GM13977 (cell line): ENCODE data around the gene ZDHHC3.

Source experiments
- DNase-seq: peaks from one replicate; pipeline ENCODE4 v3.0.0; 2012; ENCODE audit warnings: low spot score
- in situ Hi-C: fragments of 300-500 bp; cut with MboI; formaldehyde crosslinking; loops from one replicate; pipeline ENCODE4 v1.12.0; 2022; ENCODE audit warnings: low sequenced_read_pairs, low pct_unique_long_range_greater_than_20kb, mixed read lengths, inconsistent platforms; ENCODE audit not compliant: unreplicated experiment
- TF ChIP-seq, protein P1 (sequence below): IDR thresholded peaks from 2 replicates; pipeline ENCODE4 v1.5.1; 2012; ENCODE audit warnings: mild to moderate bottlenecking, control low read depth; ENCODE audit not compliant: insufficient read depth; ENCODE audit errors: extremely low read depth, missing control alignments

ZDHHC3 gene

DNA sequence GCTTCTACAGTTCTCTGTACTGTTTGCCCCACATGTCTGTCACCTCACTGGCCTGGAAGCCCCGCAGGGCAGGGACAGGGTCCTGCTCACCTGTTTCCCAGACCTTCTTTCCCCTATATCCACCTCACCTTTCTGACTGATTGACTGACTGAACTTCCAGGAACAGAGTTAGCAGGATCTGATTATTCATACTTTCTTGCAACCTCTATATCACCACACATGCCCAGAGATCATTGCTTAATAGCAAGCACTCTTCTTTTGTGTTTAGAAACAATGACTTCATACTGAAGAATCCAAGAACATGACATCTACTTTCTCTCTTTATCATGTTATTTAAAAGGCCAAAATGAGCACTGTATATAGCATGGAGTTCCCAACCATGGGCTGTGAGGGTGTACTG lies 32.1 kb upstream of the ZDHHC3 start:
- no peak for DNase-seq
- TF ChIP-seq, protein P1, sequence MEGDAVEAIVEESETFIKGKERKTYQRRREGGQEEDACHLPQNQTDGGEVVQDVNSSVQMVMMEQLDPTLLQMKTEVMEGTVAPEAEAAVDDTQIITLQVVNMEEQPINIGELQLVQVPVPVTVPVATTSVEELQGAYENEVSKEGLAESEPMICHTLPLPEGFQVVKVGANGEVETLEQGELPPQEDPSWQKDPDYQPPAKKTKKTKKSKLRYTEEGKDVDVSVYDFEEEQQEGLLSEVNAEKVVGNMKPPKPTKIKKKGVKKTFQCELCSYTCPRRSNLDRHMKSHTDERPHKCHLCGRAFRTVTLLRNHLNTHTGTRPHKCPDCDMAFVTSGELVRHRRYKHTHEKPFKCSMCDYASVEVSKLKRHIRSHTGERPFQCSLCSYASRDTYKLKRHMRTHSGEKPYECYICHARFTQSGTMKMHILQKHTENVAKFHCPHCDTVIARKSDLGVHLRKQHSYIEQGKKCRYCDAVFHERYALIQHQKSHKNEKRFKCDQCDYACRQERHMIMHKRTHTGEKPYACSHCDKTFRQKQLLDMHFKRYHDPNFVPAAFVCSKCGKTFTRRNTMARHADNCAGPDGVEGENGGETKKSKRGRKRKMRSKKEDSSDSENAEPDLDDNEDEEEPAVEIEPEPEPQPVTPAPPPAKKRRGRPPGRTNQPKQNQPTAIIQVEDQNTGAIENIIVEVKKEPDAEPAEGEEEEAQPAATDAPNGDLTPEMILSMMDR: no peak
- in situ Hi-C loops: no loop called here

DNA sequence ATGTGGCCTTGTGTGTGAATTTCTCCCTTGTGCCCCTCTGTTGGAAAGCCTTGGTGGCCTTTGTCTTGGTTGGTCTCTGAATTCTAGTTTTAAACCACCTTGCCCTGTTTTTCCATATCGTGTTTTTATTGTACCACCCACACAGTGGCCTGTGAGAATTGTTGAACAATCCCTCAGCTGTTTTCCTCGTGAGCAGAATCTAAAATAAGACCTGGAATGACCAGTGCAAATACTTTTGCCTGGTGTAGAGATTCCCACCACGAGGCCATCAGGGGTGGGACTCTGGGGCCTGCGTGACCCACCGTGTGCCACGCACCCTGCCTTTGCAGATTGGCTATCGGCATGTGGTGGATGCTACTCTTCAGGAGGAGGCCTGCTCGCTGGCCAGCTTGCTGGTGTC lies 31.1 kb upstream of the ZDHHC3 start:
- TF ChIP-seq, protein P1: no peak
- no peak for DNase-seq
- in situ Hi-C loops: no loop called here

- DNase-seq: no peak
- in situ Hi-C loops: no loop called here
- TF ChIP-seq, protein P1: no peak
Observed at GRCh38 chr3:45003859-45004258, 27.9 kb upstream of the ZDHHC3 start.

DNA sequence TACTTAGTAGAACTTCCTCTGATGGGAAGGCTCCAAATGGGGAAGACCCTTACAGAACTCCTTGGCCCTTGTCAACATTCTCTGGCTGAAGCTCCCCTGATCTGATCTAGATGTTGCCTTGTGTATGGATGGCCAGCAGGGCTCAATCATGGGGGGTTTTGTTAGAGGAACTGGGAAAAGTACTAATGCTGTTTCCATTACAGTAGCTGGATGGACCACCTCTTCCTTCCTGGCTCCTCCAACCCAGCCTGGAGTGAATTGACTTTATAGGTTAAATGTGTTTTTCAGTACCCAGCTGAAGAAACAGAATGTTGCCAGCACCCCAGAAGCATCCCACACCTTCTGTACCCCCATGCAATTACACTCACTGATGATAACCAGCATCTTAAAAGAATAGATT lies 27.4 kb upstream of the ZDHHC3 start:
- in situ Hi-C loops: no loop called here
- TF ChIP-seq, protein P1: no peak
- no peak for DNase-seq

- in situ Hi-C loops: no loop called here
- TF ChIP-seq, protein P1: no peak
- no peak for DNase-seq
Observed at GRCh38 chr3:45002720-45003119, 26.7 kb upstream of the ZDHHC3 start.

DNA sequence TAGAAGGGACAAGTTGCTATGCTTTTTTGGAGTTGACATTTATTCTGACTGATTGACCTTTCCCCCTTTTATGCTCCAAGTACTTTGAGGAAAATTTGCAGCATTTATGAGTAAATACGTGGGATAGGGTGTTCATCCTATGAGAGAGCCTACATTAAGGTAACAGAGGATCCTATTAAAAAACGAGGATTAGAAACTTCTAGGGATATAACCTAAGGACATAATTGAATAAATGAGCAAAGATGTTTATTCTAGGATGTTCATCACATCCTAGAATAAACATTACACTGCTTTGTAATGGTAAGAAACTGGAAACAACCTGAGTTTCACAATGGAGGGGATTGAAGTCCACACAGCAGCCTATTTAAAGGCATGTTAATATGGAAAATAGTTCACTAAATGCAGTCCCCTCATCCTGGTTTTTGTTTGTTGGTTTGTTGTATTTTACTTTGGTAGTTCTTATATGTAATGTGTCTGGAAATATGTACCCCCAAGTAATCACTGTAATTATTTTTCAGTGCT lies 26.2 kb upstream of the ZDHHC3 start:
- DNase-seq: no peak
- in situ Hi-C loops: no loop called here

More for the DNA sequence above, 26.2 kb upstream of the ZDHHC3 start:
- TF ChIP-seq, protein P1: no peak
